T-helper 2 cell (primary cell): ENCODE data around the gene FBLN1.
"Not testable (repeated sequence)": the region's sequence is repeated elsewhere in the genome, so short reads cannot be mapped to it uniquely, and the experiment has no call there.

Experiments used
- DNase-seq, 5 experiments: peaks; one replicate each; pipeline versions ENCODE4 v3.0.0 to v3.0.0-alpha.2; 2012 to 2022
- total RNA-seq, 2 donors: gene quantifications; one replicate each; lab custom pipeline; 2026; lab: John Stamatoyannopoulos, UW

Gene FBLN1, protein sequence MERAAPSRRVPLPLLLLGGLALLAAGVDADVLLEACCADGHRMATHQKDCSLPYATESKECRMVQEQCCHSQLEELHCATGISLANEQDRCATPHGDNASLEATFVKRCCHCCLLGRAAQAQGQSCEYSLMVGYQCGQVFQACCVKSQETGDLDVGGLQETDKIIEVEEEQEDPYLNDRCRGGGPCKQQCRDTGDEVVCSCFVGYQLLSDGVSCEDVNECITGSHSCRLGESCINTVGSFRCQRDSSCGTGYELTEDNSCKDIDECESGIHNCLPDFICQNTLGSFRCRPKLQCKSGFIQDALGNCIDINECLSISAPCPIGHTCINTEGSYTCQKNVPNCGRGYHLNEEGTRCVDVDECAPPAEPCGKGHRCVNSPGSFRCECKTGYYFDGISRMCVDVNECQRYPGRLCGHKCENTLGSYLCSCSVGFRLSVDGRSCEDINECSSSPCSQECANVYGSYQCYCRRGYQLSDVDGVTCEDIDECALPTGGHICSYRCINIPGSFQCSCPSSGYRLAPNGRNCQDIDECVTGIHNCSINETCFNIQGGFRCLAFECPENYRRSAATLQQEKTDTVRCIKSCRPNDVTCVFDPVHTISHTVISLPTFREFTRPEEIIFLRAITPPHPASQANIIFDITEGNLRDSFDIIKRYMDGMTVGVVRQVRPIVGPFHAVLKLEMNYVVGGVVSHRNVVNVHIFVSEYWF
- 0 to 0.74 reads per million in 2 donors for total RNA-seq

DNA sequence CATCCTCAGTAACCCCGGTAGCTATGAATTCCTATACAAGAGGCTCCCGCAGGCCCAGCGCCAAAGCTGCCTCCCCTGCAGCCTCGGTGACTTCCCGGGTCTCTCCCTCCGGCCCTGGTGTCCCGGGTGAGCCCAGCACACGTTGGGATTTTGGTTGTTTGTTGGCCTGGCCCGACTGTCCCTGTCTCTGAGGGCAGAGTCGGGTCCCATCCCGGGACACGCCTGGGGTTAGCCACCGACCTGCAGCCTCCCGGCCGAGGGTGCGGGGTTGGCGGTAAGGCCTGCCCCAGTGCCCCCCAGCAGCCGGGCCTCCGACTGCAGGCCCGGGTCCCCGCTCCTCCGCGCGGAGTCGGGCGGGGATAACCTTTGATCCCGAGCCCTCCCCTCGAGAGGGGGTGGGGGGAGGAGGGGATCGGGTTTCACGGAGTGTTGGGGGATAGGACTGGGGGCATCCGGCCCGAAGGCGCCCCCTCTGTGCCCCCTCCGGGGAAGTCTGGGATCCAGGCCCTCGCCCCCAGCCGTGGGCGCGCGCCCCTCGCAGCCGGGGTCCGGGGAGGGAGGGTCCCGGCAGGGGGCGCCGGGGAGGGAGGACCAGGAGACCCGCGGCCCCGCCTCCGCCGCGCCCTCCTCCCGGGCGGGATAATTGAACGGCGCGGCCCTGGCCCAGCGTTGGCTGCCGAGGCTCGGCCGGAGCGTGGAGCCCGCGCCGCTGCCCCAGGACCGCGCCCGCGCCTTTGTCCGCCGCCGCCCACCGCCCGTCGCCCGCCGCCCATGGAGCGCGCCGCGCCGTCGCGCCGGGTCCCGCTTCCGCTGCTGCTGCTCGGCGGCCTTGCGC, at the start of gene FBLN1:
TSS of gene FBLN1 (plus strand) at position 669 of the 835 bp plus-strand sequence. CDS start at position 772, 103 bp downstream.
- no peak for DNase-seq

DNA sequence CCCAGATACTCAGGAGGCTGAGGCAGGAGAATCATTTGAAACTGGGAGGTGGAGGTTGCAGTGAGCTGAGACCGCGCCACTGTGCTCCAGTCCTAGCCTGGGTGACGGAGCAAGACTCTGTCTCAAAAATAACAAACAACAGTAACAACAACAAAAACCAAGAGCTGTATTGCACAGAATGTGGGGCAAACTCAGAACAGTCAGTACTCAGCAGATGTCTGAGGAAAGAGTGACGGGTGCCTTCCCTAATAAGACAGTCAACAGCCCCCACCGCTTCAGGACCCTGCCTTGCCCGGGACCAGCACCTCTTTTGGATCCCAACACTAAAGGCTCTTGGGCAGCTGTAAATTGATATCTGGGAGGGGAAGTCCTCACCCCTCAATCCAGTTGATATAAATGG, 48.9 kb upstream of the FBLN1 start:
- DNase-seq = no peak

DNA sequence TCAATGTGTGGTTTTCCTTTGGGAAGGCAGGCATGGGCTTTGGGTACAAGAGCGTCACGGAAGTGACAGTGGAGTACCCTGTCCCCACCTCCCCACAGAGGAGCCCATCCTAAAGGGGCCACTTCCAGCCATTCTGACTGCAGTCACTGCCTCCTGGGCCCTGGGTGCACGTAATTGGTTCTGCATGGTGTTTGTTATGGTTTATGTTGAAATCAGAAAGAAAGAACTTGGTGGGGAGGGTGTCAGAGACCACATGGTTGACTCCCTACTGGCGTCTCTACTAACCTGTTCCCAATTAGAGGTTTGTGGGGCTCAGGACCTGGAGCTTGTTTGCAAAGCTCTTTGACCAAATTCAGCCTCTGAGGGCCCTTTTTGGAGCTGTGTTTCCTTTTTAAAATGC, 48.4 kb upstream of the FBLN1 start:
- no peak for DNase-seq

DNA sequence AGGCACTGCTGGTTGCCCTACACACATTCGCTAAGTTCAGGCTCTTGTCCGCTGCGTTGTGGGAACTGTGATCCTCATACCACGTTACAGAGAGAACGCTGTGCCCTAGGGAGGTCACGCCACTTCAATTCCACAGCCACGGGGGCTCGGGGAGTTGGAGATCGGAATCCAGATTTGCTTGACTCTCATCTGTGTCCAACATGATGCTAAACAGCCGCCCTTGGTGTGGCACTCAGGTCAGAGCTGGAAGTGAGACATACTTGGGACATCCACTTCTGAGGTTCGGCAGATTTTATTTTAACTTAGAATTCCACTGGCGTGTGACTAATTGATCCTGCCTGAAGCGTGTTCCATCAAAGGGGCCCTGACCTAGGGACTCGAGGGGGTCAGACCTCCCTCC, 47.5 kb upstream of the FBLN1 start:
- no peak for DNase-seq

DNA sequence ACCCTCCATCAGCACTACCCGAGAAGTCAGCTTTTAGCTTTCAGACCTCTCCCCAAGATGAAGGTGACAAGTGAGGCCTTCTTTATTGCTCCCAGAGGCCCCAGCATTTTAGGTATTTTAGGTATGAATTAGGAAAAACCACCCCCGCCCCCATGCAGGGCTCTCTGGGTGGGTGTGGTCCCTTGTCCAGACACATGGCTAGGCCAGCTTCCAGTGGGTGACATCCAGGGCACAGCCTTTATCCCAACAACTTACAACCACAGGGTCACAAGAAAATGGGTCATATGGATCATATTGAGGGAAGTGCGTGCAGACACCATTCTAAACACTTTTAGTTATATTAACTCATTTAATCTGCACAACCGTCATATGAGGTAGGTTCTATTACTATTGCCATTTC, 47.1 kb upstream of the FBLN1 start:
- no peak for DNase-seq

DNA sequence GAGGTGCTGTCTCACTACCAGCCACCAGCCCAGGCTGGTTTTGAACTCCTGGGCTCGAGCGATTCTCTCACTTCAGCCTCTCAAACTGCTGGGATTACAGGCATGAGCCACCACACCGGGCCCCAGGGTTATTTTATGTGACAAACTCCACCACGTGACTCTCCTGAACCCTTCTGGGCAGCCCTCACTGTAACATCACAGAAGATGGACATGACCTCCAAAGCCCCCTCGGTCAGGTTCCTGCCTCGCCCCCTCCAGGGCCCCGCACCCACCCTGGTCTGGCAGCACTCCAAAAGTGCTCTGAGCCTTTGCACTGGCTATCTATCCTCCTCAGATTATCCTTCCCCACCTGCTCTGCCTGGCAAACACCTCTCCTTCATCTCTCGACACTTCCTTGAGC, 45.9 kb upstream of the FBLN1 start:
- no peak for DNase-seq

DNA sequence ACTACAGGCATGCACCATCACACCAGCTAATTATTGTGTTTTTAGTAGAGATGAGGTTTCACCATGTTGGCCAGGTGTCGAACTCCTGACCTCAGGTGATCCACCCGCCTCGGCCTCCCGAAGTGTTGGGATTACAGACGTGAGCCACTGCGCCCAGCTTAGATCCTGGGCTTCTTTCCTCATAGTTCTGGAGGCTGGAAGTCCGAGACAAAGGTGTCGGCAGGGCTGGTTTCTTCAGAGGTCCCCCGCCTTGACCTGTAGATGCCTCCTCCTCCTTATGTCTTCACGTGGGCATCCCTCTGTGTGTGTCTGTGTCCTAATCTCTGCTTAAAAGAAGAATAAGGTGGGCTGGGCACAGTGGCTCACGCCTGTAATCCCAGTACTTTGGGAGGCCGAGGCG, 44.2 kb upstream of the FBLN1 start:
- no peak for DNase-seq

DNA sequence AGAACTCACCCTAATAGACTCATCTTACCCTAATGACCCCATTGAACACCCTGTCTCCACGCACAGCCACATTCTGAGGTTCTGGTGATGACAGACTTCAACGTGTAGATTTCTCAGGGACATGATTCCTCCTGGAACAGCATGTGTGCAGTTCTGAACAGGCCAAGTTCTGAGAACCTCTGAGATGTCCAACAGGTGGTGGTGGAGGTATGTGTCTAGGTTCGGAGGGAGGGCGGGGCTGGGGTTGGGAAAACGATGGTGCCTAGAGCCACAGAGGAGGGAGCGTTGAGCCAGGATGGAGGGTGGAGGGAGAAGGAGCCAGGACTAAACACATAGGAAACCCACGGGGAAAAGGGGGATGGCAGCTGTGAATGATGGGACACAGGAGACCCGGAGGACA, 43.4 kb upstream of the FBLN1 start:
- DNase-seq = no peak

DNA sequence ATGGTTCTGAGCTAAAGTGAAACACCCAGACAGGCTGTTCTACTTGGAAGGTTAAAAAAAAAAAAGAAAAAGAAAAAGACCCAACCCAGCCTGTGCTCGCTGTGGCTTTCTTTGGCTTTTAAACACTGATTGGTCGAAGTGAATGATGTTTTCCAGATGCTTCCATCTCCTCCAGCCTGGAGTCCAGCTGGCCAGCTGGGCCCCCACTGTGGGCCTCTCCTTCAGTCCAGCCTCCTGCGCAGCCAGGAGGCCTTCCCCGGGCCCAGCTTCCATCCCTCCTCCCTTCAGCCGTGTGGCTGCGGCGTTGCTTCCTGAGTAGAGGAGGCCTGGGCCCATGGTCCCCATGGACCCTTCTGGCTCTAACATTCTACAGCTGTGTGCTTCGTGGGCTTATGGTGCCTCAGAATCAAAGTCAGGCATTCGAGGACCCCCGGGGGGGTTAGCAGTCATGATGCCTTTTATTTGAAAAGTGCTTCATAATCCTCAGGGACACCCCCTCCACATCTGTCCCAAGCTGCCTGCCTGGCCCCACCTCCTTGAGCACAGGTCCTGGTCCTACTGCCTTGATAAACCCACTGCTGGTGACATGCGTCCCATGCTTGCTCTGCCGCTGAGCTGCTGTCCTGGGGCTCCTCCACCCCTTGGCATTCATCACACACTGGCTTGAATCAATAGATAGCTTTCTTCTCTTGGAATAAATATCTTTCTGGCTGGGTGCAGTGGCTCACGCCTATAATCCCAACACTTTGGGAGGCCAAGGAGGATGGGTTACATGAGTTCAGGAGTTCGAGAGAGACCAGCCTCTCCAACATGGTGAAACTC, 42.2 kb upstream of the FBLN1 start:
- DNase-seq = no peak

DNA sequence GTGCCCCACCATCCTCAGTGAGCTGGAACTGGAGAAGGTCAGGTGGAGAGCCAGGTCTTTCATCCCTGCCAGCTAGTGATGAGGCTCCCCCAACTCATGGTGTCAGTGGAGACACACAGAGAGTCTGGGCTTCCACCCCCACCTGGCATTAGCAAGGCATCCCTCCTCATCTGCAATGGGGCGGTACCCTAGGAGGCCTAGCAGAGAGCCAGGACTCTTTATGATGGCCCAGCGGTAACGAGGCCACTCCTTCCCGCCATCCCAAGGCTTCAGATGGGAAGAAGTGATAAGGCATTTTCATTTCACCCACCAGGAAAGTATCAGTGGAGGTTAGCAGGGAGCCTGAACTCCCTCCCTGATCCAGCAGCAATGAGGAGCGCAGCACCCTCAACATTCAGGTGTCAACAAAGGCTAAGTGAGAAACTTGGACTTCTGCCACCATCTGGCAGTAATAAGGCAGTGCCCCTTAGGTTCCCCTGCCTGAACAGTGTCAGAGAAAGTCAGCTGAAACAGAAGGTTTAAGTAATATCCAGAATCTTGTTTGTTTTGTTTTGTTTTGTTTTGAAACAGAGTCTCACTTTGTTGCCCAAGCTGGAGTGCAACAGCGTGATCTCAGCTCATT, 40.5 kb upstream of the FBLN1 start:
- peak in 1 of 5 experiments; percentile 22 for DNase-seq

DNA sequence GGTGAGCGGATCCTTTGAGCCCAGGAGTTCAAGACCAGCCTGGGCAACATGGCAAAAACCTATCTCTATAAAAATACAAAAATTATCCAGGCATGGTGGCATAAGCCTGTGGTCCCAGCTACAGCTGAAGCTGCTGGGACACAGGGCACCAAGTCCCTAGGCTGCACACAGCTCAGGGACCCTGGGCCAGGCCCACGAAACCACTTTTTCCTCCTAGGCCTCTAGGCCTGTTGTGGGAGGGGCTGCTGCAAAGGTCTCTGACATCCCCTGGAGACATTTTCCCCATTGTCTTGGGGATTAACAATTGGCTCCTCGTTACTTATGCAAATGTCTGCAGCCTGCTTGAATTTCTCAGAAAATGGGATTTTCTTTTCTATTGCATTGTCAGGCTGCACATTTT, 39.0 kb upstream of the FBLN1 start:
- DNase-seq = not testable (repeated sequence)

DNA sequence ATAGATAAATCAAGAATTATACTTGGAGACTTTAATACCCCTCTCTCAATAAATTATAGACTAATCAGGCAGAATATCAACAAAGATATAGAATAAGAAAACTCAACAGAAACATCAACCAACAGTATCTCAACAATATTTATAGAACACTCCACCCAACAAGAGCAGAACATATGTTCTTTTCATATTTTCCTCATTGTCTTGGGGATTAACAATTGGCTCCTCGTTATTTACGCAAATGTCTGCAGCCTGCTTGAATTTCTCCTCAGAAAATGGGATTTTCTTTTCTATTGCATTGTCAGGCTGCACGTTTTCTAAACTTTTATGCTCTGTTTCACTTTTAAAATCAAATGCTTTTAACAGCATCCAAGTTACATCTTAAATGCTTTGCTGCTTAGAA, 37.0 kb upstream of the FBLN1 start:
- DNase-seq = no peak

DNA sequence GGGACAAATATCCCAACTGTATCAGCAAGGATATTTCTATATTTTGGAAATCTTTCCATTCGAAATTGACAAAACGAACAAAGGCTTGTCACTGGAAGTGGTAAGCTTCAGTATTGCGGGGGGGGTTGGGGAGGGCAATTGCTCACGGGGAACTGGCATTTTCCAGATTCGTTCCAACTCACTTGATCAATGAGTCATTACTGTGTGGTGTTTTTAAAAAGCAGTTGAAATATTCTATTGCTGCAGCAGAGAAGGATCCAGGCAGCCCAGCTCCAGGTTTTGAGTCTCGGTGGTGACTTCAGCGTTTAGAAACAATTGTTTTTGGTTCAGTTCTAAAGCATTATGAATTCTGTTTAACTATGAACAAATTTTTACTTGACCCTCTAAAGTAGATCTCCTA, 33.8 kb upstream of the FBLN1 start:
- no peak for DNase-seq

DNA sequence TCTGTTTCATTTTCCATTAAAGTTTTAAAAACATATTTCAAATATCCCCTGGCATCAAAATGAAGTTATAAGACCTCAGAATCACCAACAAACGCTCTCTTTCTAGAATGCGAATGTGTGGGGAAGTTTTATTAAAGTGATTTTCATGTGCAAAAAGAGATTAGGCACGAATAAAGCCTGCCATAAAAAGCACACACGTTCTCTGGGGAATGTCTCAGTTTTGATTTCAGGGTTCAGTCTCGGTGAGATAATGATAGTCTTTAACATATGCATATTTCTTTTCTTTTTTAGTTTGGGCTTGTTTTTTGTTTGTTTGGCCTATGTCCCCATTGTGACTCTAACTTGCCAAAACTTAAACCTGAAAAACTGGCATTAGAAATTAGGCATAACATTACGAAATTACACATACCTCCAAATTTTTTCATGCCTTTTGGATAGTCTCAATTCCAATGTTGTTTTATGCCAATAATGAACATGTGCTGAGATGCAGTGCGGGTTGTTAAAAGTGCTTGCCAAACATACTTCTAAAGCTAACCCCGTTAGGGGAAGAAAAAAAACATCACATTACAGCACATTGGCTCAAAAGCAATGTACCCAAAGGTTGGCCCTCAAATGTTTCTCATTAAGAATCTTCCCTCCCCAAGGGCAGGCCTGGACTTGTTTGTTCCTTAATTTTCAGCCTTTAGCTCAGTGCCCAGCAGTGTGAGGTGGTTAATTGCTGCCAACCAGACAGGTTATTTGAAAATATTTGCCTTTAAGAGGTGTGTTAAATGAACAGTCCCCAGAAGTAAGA, 33.2 kb upstream of the FBLN1 start:
- DNase-seq = no peak

DNA sequence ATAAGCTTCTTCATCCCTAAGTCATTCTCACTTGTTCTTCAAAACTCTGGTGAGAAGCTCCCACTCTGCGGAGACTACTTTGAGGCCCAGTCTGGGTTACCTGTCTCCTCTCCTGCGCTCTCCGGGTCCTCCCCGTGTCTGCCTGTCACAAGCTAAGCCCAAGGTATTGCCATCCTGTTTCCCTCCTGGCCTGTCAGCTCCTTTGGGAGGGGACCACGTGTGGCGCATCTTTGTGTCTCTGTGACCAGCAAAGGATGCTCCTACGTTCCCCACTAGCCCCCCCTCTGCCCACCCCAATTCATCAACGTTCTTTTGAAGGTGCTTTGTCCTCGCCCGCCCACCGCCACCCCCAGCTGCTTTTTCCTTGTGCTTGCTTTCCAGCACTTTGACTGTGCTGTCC, 31.8 kb upstream of the FBLN1 start:
- DNase-seq = no peak

DNA sequence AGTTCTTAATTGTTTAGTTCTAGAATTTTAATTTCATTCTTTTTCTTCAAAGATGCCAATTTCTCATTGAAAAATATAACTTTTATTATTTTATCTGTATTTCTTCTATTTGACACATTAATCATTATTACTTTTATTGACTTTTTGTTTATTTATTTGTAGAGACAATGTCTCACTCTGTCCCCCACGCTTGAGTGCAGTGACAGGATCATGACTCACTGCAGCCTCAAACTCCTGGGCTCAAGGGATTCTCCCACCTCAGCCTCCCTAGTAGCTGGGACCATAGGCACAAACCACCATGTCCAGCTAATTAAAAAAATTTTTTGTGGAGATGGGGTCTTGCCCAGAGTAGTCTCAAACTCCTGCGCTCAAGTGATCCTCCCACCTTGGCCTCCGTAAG, 30.3 kb upstream of the FBLN1 start:
- DNase-seq = no peak

DNA sequence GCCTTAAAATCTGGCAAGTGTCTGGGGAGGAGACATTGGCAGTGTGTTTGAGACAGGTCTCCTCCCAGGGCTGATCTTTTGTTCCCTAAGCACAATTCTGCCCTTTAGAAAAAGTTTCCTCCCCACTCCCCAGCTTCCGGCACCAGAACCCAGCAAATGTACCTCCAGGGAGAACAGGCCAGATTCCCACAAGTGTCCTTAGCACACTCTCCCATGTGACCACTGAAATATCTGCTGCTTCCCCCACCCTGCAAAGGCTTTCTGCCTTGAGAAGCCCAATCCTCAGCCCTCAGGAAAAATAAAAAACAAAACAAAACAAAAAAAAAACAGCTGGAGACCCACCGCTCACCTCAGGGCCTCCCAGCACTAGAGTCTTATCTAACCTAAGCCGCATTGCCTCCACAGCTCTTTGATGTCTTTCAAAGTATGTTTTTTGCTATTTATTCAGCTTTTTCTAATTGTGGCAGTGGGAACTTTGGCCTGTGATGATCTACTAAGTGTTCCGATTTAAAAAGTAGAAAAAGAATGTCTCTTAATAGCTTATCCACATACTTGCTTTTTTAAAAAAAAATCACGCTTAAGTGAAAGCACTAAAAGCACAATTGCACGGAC, 29.0 kb upstream of the FBLN1 start:
- no peak for DNase-seq

DNA sequence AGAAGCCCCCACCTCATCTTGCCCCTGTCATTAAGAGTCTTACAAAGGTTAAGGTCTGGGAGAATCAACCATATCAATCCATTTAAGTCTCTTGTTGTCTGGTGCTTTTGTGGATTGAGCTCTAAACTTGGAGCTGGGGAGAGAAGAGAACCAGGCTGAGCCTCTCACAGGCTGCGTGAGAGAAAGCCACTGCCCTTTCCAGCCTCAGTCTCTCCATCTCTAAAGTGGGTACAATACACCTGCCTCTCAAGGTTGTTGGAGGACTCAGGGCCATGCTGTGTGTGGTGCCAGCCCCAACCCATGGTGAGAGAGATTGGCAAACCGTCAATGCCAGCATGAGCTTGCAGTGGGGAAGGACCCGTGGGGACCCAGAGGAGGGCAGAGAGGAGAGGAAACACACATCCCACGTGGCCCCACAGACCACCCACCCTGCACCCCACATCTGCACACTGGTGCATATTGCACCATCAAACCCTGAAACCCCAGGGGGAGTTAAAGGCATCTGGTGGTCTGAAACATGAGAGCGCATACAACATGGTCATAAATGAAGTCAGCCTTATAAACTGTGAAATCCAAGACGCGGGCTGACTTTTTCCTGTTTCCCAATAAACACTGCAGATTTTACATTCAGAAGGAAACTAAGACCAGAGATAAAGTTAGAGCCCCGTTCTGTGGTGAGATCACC, 27.5 kb upstream of the FBLN1 start:
- no peak for DNase-seq

DNA sequence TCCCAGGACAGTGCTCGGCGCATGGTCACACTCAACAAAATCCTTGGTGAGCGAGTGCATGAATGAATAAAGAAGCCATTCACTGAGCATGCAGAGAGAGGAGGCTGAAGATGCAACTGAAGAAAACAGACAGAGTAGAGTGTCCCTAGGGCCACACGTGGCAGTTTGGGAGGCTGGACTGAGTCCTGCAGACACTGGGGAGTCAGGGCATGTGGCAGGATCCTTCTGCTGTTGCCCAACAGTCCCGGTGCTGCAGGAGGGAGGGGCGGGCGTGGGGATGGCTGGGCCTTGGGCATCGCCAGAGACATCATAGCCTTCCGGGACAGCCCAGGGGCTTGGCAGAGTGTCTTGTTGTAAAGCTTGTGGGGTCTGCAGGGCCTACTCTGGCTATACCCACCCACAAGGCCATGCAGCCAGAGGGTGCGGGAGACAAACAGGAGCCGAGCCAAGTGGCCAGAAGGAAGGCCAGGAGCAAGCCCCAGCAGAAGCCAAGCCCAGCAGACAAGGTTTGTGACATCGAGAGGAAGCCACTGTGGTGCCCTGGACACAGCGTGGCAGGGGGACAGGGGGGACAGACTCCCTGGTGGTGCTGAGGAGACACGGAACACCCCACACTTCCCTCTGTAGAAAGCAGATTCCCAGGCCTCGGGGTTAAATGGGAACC, 26.7 kb upstream of the FBLN1 start:
- no peak for DNase-seq
